HEK293T (cell line): ENCODE data around the gene EFEMP1.

Experiments
- BHLHE40 ChIP-seq: fragments of 450-650 bp; IDR thresholded peaks from 2 replicates; pipeline ENCODE4 v1.6.1; 2016; ENCODE audit warnings: mild to moderate bottlenecking, moderate library complexity, borderline replicate concordance
- FOXA1 ChIP-seq: fragments of 450-650 bp; IDR thresholded peaks from 2 replicates; pipeline ENCODE4 v1.6.1; 2016; ENCODE audit warnings: mild to moderate bottlenecking
- FOXK2 ChIP-seq: fragments of 450-650 bp; IDR thresholded peaks from 2 replicates; pipeline ENCODE4 v1.6.1; 2016; ENCODE audit warnings: mild to moderate bottlenecking
- FOXM1 ChIP-seq: fragments of 450-650 bp; IDR thresholded peaks from 2 replicates; pipeline ENCODE4 v1.6.1; 2017; ENCODE audit warnings: mild to moderate bottlenecking, borderline replicate concordance
- SP1 ChIP-seq: fragments of 450-650 bp; IDR thresholded peaks from 2 replicates; pipeline ENCODE4 v1.6.1; 2017
- SUZ12 ChIP-seq: fragments of 450-650 bp; IDR thresholded peaks from 2 replicates; pipeline ENCODE4 v1.6.1; 2016; ENCODE audit warnings: mild to moderate bottlenecking

- TF ChIP-seq BHLHE40: no peak
- TF ChIP-seq SUZ12: no peak
- TF ChIP-seq FOXM1: no peak
- TF ChIP-seq FOXA1: no peak
- no peak for TF ChIP-seq FOXK2
- TF ChIP-seq SP1: no peak
These were observed 65.8 kb downstream of the EFEMP1 start for GRCh38 chr2:55857766-55858165.
